K562 (cell line): ENCODE data around the gene PRKCG. TPM values are rescaled to one million over a fixed set of nuclear protein-coding genes. Genes with fewer than 3 reads are reported as not detected.
A peak's percentile ranks its signal among the peaks of the same experiment; 100 is the strongest.

Source experiments
- MIER1 ChIP-seq: fragments of 450-650 bp; IDR thresholded peaks from 2 replicates; pipeline ENCODE4 v1.6.1; 2016; ENCODE audit warnings: antibody characterized with exemption, mild to moderate bottlenecking, low read depth
- NFE2L1 ChIP-seq: fragments of 450-650 bp; IDR thresholded peaks from 2 replicates; pipeline ENCODE4 v1.6.1; 2016; ENCODE audit warnings: missing genetic modification characterization, low read depth, mild to moderate bottlenecking, missing compliant biosample characterization, moderate library complexity, borderline replicate concordance
- RHOXF2B ChIP-seq: fragments of 250-450 bp; sonication (Bioruptor Pico); conservative IDR thresholded peaks from 2 replicates; pipeline ENCODE4 v1.5.1; 2021
- RUNX1 ChIP-seq: sonication (generic); IDR thresholded peaks from 2 replicates; pipeline ENCODE4 v1.6.1; 2016; ENCODE audit warnings: antibody characterized with exemption, low read depth
- SAFB2 ChIP-seq: fragments of 200-400 bp; formaldehyde crosslinking; IDR thresholded peaks from 2 replicates; pipeline ENCODE4 v1.6.1; 2018; ENCODE audit warnings: borderline replicate concordance, low read length, low read depth, moderate library complexity; ENCODE audit not compliant: severe bottlenecking
- SNRNP70 ChIP-seq: fragments of 200-400 bp; formaldehyde crosslinking; optimal IDR thresholded peaks from 2 replicates; pipeline ENCODE3; 2017; ENCODE audit warnings: low read depth, low read length
- TEAD2 ChIP-seq: fragments of 450-650 bp; IDR thresholded peaks from 2 replicates; pipeline ENCODE4 v1.6.1; 2016; ENCODE audit warnings: missing genetic modification characterization, control low read depth, missing compliant biosample characterization
- ZNF668 ChIP-seq: fragments of 250-450 bp; sonication (Bioruptor Pico); IDR thresholded peaks from 2 replicates; pipeline ENCODE4 v1.8.0; 2022; ENCODE audit warnings: mild to moderate bottlenecking, inconsistent platforms
- ZNF76 ChIP-seq: fragments of 250-450 bp; sonication (Bioruptor Pico); IDR thresholded peaks from 2 replicates; pipeline ENCODE4 v1.4.0; 2020; ENCODE audit warnings: mild to moderate bottlenecking, moderate library complexity, borderline replicate concordance
- ZNF780A ChIP-seq: fragments of 250-450 bp; sonication (Bioruptor Pico); IDR thresholded peaks from 2 replicates; pipeline ENCODE4 v1.5.0; 2021; ENCODE audit warnings: mild to moderate bottlenecking
- polyA plus RNA-seq, 8 experiments: library from polyadenylated mRNA; depleted of rRNA in 4 of 8; stranded (reverse) in 5 of 8; unstranded in 3 of 8; fragments of >200 nt; fragmentation: Nextera tagmentation in 2 of 8; fragmentation: Illumina TruSeq in 1 of 8; extraction: Ambion mirVana in 2 of 8; extraction: Trizol in 1 of 8; gene quantifications; 2 replicates each; pipeline versions ENCODE4 v1.2.1 to v1.2.3, GENCODE V29; 2011 to 2014; ENCODE audit warnings: inconsistent platforms in 1 of 8, missing spikeins in 1 of 8
- total RNA-seq, 7 experiments: library from RNA; depleted of rRNA in 6 of 7; stranded (reverse); fragments of >200 nt in 6 of 7; fragmentation: Illumina TruSeq in 2 of 7; extraction: Trizol in 2 of 7; gene quantifications; 2 replicates each; pipeline versions ENCODE4 v1.2.1 to v1.2.3, GENCODE V29; 2011 to 2021; ENCODE audit warnings: low replicate concordance in 1 of 7
- TF ChIP-seq, protein P1 (sequence below), 2 experiments: fragments of 450-650 bp in 1 of 2; sonication (generic) in 1 of 2; formaldehyde crosslinking in 1 of 2; IDR thresholded peaks; 2 replicates each; pipeline versions ENCODE4 v1.7.1 to v1.9.0; 2016 to 2022; ENCODE audit warnings: inconsistent platforms in 1 of 2, mild to moderate bottlenecking in 1 of 2, missing genetic modification reagents in 1 of 2
- TF ChIP-seq, protein P2 (sequence below): fragments of 450-650 bp; IDR thresholded peaks from 2 replicates; pipeline ENCODE4 v1.6.1; 2016; ENCODE audit warnings: missing biosample characterization, missing genetic modification characterization
- TF ChIP-seq, protein P3 (sequence below): fragments of 250-450 bp; sonication (Bioruptor Pico); IDR thresholded peaks from 2 replicates; pipeline ENCODE4 v1.4.0; 2020

The PRKCG gene
- total and polyA plus RNA-seq, 9 of the 15 experiments (the other 6 are each of a cell fraction or from before 2014, with no cell fraction given) = not detected

DNA sequence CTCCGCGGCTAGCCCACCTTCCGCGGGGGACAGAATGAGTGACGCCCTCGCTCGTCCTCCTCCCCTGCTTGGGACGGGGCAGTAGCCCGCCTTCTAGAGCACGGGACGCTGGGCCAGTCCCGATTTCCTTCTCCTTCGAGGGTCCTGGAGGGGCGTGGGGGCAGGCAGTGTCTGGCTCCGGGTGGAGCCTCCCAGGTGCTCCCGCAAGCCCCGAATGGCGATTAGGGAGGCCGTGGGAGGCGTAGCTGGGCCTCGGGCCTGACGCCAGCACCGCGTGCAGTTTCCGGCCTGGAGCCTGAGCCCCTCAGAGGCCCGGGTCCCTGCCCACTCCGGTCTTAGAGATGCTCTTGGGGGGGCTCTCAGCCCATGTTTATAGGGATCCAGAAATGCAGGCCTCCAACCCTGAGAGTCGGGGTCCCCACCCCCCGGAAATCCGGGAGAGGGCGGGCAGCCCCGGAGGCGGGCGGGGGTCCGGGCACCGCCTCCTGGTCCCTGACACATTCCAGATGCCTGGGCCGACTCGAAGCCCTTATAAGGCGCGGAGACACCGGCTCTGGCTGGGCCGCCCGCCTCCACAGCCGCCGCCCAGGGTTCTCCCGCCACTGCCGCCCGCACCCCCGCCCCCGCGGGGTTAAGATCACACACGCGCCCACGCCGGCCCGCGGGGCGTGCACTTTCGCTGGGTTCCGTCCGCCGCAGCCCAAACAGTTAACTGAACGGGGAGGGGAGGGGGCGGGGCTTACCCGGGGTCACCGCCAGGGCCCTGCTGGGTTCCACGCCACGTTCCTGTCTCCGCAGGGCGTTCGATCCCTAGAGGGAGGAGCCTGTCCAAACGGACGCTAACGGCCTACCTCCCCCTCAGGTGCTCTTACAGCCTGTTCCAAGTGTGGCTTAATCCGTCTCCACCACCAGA is 12.8 kb upstream of the PRKCG start (continued):
- TF ChIP-seq, protein P1, sequence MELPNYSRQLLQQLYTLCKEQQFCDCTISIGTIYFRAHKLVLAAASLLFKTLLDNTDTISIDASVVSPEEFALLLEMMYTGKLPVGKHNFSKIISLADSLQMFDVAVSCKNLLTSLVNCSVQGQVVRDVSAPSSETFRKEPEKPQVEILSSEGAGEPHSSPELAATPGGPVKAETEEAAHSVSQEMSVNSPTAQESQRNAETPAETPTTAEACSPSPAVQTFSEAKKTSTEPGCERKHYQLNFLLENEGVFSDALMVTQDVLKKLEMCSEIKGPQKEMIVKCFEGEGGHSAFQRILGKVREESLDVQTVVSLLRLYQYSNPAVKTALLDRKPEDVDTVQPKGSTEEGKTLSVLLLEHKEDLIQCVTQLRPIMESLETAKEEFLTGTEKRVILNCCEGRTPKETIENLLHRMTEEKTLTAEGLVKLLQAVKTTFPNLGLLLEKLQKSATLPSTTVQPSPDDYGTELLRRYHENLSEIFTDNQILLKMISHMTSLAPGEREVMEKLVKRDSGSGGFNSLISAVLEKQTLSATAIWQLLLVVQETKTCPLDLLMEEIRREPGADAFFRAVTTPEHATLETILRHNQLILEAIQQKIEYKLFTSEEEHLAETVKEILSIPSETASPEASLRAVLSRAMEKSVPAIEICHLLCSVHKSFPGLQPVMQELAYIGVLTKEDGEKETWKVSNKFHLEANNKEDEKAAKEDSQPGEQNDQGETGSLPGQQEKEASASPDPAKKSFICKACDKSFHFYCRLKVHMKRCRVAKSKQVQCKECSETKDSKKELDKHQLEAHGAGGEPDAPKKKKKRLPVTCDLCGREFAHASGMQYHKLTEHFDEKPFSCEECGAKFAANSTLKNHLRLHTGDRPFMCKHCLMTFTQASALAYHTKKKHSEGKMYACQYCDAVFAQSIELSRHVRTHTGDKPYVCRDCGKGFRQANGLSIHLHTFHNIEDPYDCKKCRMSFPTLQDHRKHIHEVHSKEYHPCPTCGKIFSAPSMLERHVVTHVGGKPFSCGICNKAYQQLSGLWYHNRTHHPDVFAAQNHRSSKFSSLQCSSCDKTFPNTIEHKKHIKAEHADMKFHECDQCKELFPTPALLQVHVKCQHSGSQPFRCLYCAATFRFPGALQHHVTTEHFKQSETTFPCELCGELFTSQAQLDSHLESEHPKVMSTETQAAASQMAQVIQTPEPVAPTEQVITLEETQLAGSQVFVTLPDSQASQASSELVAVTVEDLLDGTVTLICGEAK (IDR thresholded peaks at IDR 0.05) = peak; percentile 57; the same call in 1 of the 2 replicates
- TF ChIP-seq, protein P1 (CRISPR knock-in tag; IDR thresholded peaks at IDR 0.05) = no peak
- TF ChIP-seq ZNF668 (CRISPR knock-in tag) (no peak), SNRNP70 (no peak), RUNX1 (no peak), SAFB2 (no peak), MIER1 (no peak), NFE2L1 (tag) (no peak), ZNF780A (no peak), RHOXF2B (CRISPR knock-in tag) (no peak), TEAD2 (no peak), ZNF76 (CRISPR knock-in tag) (no peak)
- TF ChIP-seq, protein P2, sequence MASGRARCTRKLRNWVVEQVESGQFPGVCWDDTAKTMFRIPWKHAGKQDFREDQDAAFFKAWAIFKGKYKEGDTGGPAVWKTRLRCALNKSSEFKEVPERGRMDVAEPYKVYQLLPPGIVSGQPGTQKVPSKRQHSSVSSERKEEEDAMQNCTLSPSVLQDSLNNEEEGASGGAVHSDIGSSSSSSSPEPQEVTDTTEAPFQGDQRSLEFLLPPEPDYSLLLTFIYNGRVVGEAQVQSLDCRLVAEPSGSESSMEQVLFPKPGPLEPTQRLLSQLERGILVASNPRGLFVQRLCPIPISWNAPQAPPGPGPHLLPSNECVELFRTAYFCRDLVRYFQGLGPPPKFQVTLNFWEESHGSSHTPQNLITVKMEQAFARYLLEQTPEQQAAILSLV (tag) = no peak
- TF ChIP-seq, protein P3, sequence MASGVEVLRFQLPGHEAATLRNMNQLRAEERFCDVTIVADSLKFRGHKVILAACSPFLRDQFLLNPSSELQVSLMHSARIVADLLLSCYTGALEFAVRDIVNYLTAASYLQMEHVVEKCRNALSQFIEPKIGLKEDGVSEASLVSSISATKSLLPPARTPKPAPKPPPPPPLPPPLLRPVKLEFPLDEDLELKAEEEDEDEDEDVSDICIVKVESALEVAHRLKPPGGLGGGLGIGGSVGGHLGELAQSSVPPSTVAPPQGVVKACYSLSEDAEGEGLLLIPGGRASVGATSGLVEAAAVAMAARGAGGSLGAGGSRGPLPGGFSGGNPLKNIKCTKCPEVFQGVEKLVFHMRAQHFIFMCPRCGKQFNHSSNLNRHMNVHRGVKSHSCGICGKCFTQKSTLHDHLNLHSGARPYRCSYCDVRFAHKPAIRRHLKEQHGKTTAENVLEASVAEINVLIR = no peak; the same call in 1 of the 2 replicates
